HG02763 (cell line): Measurements from ENCODE around the gene TMEM185B.
"Not testable (repeated sequence)": the region's sequence is repeated elsewhere in the genome, so short reads cannot be mapped to it uniquely, and the experiment has no call there.

Experiments used
- ATAC-seq: cut with Tn5 transposase; IDR thresholded peaks from one replicate; pipeline ENCODE4 v1.9.1; 2021; ENCODE audit warnings: mild to moderate bottlenecking, moderate library complexity; ENCODE audit not compliant: unreplicated experiment

Gene TMEM185B

GRCh38 chr2:120223034-120223912 lies at the start of gene TMEM185B:
Gene TMEM185B (minus strand): TSS chr2:120223400. CDS start chr2:120222976, 424 bp downstream.
- ATAC-seq: peak; percentile 88

DNA sequence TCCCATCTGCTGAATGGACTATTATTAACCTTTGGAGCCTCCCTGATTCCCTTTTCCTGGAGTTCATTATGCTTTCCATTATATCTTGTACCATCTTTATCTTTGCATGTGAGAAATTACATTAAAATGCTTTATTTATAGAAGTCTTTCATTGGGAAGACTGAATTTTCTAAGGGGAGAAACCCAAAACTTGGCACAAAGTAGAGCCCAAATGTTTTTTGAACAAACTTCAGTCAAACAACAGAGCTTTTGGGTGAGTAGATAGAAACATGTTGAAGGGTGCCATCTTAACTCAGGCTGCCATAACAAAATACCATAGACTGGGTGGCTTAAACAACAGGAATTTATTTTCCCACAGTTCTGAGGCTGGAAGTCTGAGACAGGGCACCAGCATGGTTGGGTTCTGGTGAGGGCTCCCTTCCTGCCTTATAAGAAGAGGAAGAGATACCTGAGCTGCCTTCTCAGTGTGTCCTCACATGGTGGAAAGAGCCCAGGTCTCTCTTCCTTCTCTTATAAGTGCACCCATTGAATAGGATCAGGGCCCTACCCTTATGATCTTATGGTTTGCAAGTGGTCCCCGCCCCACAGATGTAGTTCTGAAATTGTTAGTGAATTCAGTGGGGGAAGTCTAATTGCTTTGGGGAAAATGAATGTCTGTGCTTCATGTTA lies 48.6 kb upstream of the TMEM185B start:
- no peak for ATAC-seq

GRCh38 chr2:120269816-120270215 lies 46.6 kb upstream of the TMEM185B start:
- no peak for ATAC-seq

- no peak for ATAC-seq
These were observed 46.0 kb upstream of the TMEM185B start for GRCh38 chr2:120269076-120269744.

DNA sequence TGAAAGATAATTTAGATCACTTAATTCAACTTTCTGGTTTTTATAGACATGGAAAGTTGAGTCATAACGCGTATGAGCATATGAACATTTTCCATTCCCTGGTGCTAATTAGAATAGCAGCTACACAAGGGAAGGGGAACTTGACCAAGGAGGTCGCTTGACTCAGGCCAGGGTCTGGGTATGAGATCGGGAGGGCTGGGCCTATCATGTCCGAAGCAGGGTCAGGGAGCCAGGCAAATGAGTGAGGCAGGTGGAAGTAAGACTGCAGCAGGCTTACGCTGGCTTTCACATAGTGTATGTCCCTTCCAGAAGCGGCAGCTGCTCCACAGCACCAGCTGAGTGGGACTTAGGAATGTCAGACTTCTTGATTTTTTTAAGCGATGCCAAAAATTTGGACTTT lies 44.1 kb upstream of the TMEM185B start:
- ATAC-seq: no peak

DNA sequence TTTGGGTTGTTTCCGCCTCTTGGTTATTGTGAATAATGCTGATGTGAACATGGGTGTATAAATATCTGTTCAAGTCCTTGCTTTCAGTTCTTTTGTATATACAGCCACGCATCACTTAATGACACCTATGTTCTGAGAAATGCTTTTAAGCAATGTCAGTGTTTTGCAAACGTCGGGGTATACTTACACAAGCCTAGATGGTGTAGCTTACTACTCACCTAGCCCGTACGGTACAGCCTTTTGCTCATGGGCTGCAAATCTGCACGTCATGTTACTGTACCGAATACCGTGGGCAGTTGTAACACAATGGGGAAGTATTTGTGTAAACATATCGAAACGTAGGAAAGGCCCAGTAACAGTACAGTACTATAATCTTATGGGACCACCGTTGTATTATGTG lies 41.8 kb upstream of the TMEM185B start:
- no peak for ATAC-seq

GRCh38 chr2:120262761-120263428 lies 39.7 kb upstream of the TMEM185B start:
- no peak for ATAC-seq

DNA sequence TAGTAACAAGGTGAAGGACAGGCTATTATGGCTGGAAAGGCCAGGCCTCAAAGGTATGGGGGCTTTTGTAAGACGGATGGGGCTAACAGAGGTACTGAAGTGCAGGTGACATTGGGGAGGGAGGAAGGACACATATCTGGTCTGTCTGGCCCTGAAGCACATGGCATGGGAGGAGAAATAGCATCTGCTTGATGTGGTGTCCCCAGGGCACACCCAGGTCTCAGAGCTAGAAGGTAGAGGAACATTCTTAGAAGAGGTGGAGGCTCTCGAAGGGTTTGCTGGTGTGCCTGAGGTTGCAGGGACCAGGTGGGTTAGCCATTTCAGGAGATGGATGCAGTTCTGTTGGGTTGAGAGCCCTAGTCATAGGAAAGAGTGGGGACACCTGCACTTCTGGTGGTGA lies 39.0 kb upstream of the TMEM185B start:
- ATAC-seq: no peak

DNA sequence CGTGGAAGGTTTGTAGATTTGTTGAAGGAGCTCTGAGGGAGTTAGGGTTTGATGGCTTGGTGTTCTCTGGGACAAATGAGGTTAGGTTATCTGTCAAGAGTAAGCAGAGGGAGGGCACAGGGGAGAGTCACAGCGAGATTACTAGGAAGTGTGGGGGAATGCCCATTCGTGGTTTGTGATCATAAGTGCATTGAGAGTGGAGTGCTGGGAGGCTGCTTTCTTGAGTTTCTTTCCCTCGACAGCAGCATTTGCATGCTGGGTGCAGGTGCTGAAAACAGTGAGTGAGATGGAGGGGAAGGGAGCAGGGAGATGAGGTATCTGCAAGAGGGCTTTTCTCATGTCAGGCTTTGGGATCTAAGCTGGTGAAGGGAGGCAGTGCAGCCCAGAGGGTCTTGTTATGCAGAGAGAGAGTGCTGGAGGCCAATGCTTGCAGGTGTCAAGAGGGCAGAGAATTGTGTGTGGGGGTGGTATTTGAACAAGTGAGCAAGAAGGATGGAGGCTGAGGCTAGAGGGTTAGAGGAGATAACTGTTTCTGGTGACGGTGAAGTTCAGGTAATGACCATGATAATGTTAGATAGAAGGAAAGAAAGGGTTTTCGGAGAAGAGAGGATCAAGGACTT lies 38.3 kb upstream of the TMEM185B start:
- peak; percentile 86 for ATAC-seq

DNA sequence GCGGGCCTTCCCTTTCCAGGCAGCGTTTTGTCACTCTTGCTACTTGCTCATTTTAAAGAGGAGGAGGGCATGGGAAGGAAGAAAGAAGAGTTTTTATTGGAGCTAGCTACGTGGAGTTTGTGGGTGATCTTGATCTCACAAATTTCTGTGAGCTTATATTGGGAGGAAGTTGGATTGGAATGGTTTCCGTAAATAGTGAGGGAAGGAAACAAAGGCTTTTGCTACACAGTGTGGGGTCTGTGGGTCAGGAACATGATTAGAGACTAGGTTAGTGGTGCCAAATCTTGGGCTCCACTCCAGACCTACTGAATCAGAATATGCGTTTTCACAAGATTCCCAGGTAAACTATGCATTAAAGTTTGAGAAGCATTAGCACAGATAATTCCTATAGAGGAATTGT lies 37.5 kb upstream of the TMEM185B start:
- no peak for ATAC-seq

DNA sequence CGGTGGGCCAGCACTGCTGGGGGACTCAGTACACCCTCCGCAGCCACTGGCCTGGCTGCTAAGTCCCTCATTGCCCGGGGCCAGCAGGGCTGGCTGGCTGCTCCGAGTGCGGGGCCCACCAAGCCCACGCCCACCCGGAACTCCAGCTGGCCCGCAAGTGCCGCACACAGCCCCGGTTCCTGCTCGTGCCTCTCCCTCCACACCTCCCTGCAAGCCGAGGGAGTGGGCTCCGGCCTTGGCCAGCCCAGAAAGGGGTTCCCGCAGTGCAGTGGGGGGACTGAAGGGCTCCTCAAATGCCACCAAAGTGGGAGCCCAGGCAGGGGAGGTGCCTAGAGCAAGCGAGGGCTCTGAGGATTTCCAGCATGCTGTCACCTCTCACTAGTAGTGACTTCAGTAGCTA lies 36.7 kb upstream of the TMEM185B start:
- ATAC-seq: not testable (repeated sequence)

GRCh38 chr2:120258196-120258595 lies 35.0 kb upstream of the TMEM185B start:
- no peak for ATAC-seq

DNA sequence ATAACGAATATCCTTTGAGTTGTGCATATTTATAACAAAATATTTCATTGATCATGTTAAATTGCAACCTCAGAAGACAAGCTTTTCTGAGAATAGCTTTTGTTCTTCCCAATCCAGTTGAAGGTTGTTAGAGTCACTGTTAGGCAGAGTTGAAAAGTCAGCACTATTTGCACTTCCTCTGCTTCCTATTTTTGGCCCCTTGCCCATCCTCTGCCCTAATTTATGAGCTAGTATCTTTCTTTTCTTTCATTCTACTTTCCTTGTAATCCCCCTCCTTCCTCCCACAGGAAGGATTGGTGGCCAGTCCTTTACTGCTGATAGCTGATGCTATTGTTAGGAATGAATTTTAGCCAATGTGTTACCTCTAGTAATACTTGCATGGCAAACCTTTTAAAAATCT lies 34.3 kb upstream of the TMEM185B start:
- ATAC-seq: no peak

GRCh38 chr2:120256651-120257000 lies 33.4 kb upstream of the TMEM185B start:
- no peak for ATAC-seq

- no peak for ATAC-seq
These were observed 32.9 kb upstream of the TMEM185B start for GRCh38 chr2:120255986-120256650.

DNA sequence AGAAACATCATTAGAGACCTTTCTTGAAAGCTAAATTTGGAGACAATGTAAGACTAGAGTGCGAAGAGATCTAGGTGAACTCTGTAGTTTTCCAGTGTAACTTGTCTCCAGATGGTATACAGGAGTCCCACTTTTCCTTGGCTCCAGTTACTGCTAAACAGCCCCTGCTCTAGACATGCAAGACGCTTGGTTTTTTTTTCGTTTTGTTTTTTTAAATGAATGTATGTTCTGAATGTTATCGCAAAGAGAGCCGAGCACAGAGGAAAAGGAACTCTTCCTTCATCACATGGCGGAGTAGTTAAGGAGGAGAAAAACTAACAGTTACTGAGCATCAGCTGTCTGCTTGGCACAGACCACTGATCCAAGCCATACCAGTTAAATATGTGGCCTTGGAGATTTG lies 31.9 kb upstream of the TMEM185B start:
- no peak for ATAC-seq

- ATAC-seq: no peak
These were observed 31.0 kb upstream of the TMEM185B start for GRCh38 chr2:120254178-120254577.

- ATAC-seq: peak; percentile 29
These were observed 30.1 kb upstream of the TMEM185B start for GRCh38 chr2:120253021-120253882.
